Activated CD4-positive, alpha-beta memory T cell treated with anti-CD3 and anti-CD28 coated beads for 36 hours (primary cell): Measurements from ENCODE around the gene HS6ST3. TPM values are rescaled to one million over a fixed set of nuclear protein-coding genes. Genes with fewer than 3 reads are reported as not detected.

Experiments used
- CTCF ChIA-PET: fragments of 350-600 bp; sonication (Branson Sonifier 250); formaldehyde crosslinking; loops from one replicate; lab custom pipeline; 2021; ENCODE audit warnings: antibody characterized with exemption, inconsistent platforms; lab: Charles Lee
- POLR2A ChIA-PET: fragments of 350-600 bp; sonication (Branson Sonifier 250); formaldehyde crosslinking; loops from one replicate; lab custom pipeline; 2021; ENCODE audit warnings: antibody characterized with exemption; lab: Charles Lee
- DNase-seq: peaks from one replicate; pipeline ENCODE4 v3.0.0-alpha.2; 2020
- H3K27ac Mint-ChIP-seq: one replicate; pipeline ENCODE4 v1.8.0; 2021; ENCODE audit warnings: mixed read lengths
- H3K27me3 Mint-ChIP-seq: one replicate; pipeline ENCODE4 v1.8.0; 2021; ENCODE audit warnings: mixed read lengths
- H3K36me3 Mint-ChIP-seq: one replicate; pipeline ENCODE4 v1.8.0; 2021; ENCODE audit warnings: mixed read lengths
- H3K4me1 Mint-ChIP-seq: one replicate; pipeline ENCODE4 v1.8.0; 2021; ENCODE audit warnings: low read depth, mixed read lengths
- H3K4me3 Mint-ChIP-seq: one replicate; pipeline ENCODE4 v1.8.0; 2021; ENCODE audit warnings: mild to moderate bottlenecking, mixed read lengths
- H3K9me3 Mint-ChIP-seq: one replicate; pipeline ENCODE4 v1.8.0; 2021; ENCODE audit warnings: mixed read lengths
- intact Hi-C: fragments of 100-400 bp; cut with micrococcal nuclease; formaldehyde crosslinking; loops from one replicate; pipeline ENCODE4 v1.15.1; 2023
- total RNA-seq, 2 experiments: library from RNA; stranded (reverse); gene quantifications; one replicate each; pipeline ENCODE4 v1.2.3, GENCODE V29; 2021

HS6ST3 gene
- total RNA-seq, 2 experiments from 2014 or later = not detected

GRCh38 chr13:96809366-96810096 lies 719.6 kb downstream of the HS6ST3 start:
- no peaks in the 10 kb centered on the region for H3K27me3 Mint-ChIP-seq

GRCh38 chr13:96810104-96810503 lies 720.2 kb downstream of the HS6ST3 start:
- intact Hi-C loops = loop anchor here (10.0 kb wide), 1 partner anchor 785 kb away; no protein-coding TSS in a partner anchor
- Mint-ChIP-seq H3K36me3 (no peaks in the 10 kb centered on the region), H3K27me3 (no peaks in the 10 kb centered on the region), H3K27ac (no peak overlapping the region), H3K4me1 (no peaks in the 10 kb centered on the region), H3K4me3 (no peak overlapping the region), H3K9me3 (peaks cover 7% of the 10 kb centered on the region)
- CTCF ChIA-PET = no interaction called here
- DNase-seq = no peak
- POLR2A ChIA-PET = no interaction called here

More at GRCh38 chr13:96809366-96810096, 719.6 kb downstream of the HS6ST3 start:
- Mint-ChIP-seq H3K9me3 (peaks cover 6% of the 10 kb centered on the region), H3K4me1 (no peaks in the 10 kb centered on the region), H3K36me3 (no peaks in the 10 kb centered on the region), H3K4me3 (no peak overlapping the region), H3K27ac (no peak overlapping the region)
- ChIA-PET CTCF (interaction anchor here (1.0 kb wide), 1 partner anchor 8 kb away, joined by 3 read pairs; no protein-coding TSS in a partner anchor), POLR2A (no interaction called here)
- DNase-seq = no peak
- intact Hi-C loops = loop anchor here (10.0 kb wide), 1 partner anchor 785 kb away; no protein-coding TSS in a partner anchor

GRCh38 chr13:96811049-96811448 lies 721.1 kb downstream of the HS6ST3 start:
- Mint-ChIP-seq H3K9me3 (peaks cover 7% of the 10 kb centered on the region), H3K27ac (no peak overlapping the region), H3K4me3 (no peak overlapping the region), H3K4me1 (no peaks in the 10 kb centered on the region), H3K27me3 (no peaks in the 10 kb centered on the region), H3K36me3 (no peaks in the 10 kb centered on the region)
- intact Hi-C loops = loop anchor here (10.0 kb wide), 1 partner anchor 786 kb away; no protein-coding TSS in a partner anchor
- ChIA-PET CTCF (no interaction called here), POLR2A (no interaction called here)
- DNase-seq = no peak

- no peak overlapping the region for H3K27ac Mint-ChIP-seq
- ChIA-PET POLR2A (no interaction called here), CTCF (no interaction called here)
- no peak for DNase-seq
- H3K27me3 Mint-ChIP-seq = no peaks in the 10 kb centered on the region
- intact Hi-C loops = loop anchor here (10.0 kb wide), 1 partner anchor 791 kb away; no protein-coding TSS in a partner anchor
- no peaks in the 10 kb centered on the region for H3K36me3 Mint-ChIP-seq
- H3K4me3 Mint-ChIP-seq = no peak overlapping the region
- peaks cover 7% of the 10 kb centered on the region for H3K9me3 Mint-ChIP-seq
- H3K4me1 Mint-ChIP-seq = no peaks in the 10 kb centered on the region
Observed at GRCh38 chr13:96816261-96816660, 726.4 kb downstream of the HS6ST3 start.

- H3K27ac Mint-ChIP-seq = no peak overlapping the region
Observed at GRCh38 chr13:96816874-96817273, 727.0 kb downstream of the HS6ST3 start.

GRCh38 chr13:96817336-96817941 lies 727.5 kb downstream of the HS6ST3 start:
- intact Hi-C loops = loop anchor here (10.0 kb wide), 1 partner anchor 793 kb away; no protein-coding TSS in a partner anchor
- Mint-ChIP-seq H3K4me1 (no peaks in the 10 kb centered on the region), H3K27ac (no peak overlapping the region), H3K4me3 (no peak overlapping the region), H3K9me3 (peaks cover 7% of the 10 kb centered on the region), H3K36me3 (no peaks in the 10 kb centered on the region), H3K27me3 (no peaks in the 10 kb centered on the region)
- POLR2A ChIA-PET = no interaction called here
- CTCF ChIA-PET = interaction anchor here (0.7 to 1.5 kb wide), 3 partner anchors 9 to 798 kb away, joined by 3 to 6 read pairs (median 3); no protein-coding TSS in a partner anchor
- DNase-seq = no peak

More at GRCh38 chr13:96816874-96817273, 727.0 kb downstream of the HS6ST3 start:
- Mint-ChIP-seq H3K4me3 (no peak overlapping the region), H3K27me3 (no peaks in the 10 kb centered on the region), H3K9me3 (peaks cover 7% of the 10 kb centered on the region), H3K36me3 (no peaks in the 10 kb centered on the region), H3K4me1 (no peaks in the 10 kb centered on the region)
- ChIA-PET CTCF (no interaction called here), POLR2A (no interaction called here)
- intact Hi-C loops = loop anchor here (10.0 kb wide), 1 partner anchor 792 kb away; no protein-coding TSS in a partner anchor
- no peak for DNase-seq

- no peak for DNase-seq
- H3K4me1 Mint-ChIP-seq = no peaks in the 10 kb centered on the region
- H3K9me3 Mint-ChIP-seq = peaks cover 2% of the 10 kb centered on the region
- H3K27ac Mint-ChIP-seq = no peak overlapping the region
- intact Hi-C loops = loop anchor here (10.0 kb wide), 1 partner anchor 795 kb away; no protein-coding TSS in a partner anchor
- no peaks in the 10 kb centered on the region for H3K27me3 Mint-ChIP-seq
- ChIA-PET CTCF (no interaction called here), POLR2A (no interaction called here)
- H3K36me3 Mint-ChIP-seq = no peaks in the 10 kb centered on the region
- no peak overlapping the region for H3K4me3 Mint-ChIP-seq
Observed at GRCh38 chr13:96819375-96819774, 729.5 kb downstream of the HS6ST3 start.

GRCh38 chr13:96821381-96821780 lies 731.5 kb downstream of the HS6ST3 start:
- Mint-ChIP-seq H3K4me3 (no peak overlapping the region), H3K9me3 (no peaks in the 10 kb centered on the region), H3K27ac (no peak overlapping the region), H3K36me3 (no peaks in the 10 kb centered on the region), H3K27me3 (no peaks in the 10 kb centered on the region), H3K4me1 (no peaks in the 10 kb centered on the region)
- intact Hi-C loops = no loop called here
- POLR2A ChIA-PET = no interaction called here
- CTCF ChIA-PET = no interaction called here
- no peak for DNase-seq

- no peak overlapping the region for H3K4me3 Mint-ChIP-seq
- no peaks in the 10 kb centered on the region for H3K4me1 Mint-ChIP-seq
- no peaks in the 10 kb centered on the region for H3K36me3 Mint-ChIP-seq
- POLR2A ChIA-PET = no interaction called here
- H3K27ac Mint-ChIP-seq = no peak overlapping the region
- DNase-seq = no peak
- no peaks in the 10 kb centered on the region for H3K9me3 Mint-ChIP-seq
- intact Hi-C loops = no loop called here
- no peaks in the 10 kb centered on the region for H3K27me3 Mint-ChIP-seq
- CTCF ChIA-PET = no interaction called here
Observed at GRCh38 chr13:96821971-96822370, 732.1 kb downstream of the HS6ST3 start.

GRCh38 chr13:96822895-96823294 lies 733.0 kb downstream of the HS6ST3 start:
- H3K4me3 Mint-ChIP-seq = no peak overlapping the region
- no peaks in the 10 kb centered on the region for H3K9me3 Mint-ChIP-seq
- CTCF ChIA-PET = no interaction called here
- H3K36me3 Mint-ChIP-seq = no peaks in the 10 kb centered on the region
- no peaks in the 10 kb centered on the region for H3K27me3 Mint-ChIP-seq
- POLR2A ChIA-PET = no interaction called here
- no peaks in the 10 kb centered on the region for H3K4me1 Mint-ChIP-seq
- intact Hi-C loops = no loop called here
- no peak for DNase-seq
- H3K27ac Mint-ChIP-seq = no peak overlapping the region

GRCh38 chr13:96824140-96824539 lies 734.2 kb downstream of the HS6ST3 start:
- no peaks in the 10 kb centered on the region for H3K27me3 Mint-ChIP-seq
- no peak overlapping the region for H3K27ac Mint-ChIP-seq
- H3K36me3 Mint-ChIP-seq = no peaks in the 10 kb centered on the region
- H3K4me1 Mint-ChIP-seq = no peaks in the 10 kb centered on the region
- ChIA-PET POLR2A (no interaction called here), CTCF (interaction anchor here (0.8 kb wide), 1 partner anchor 804 kb away, joined by 3 read pairs; no protein-coding TSS in a partner anchor)
- H3K9me3 Mint-ChIP-seq = no peaks in the 10 kb centered on the region
- intact Hi-C loops = no loop called here
- no peak for DNase-seq
- no peak overlapping the region for H3K4me3 Mint-ChIP-seq

GRCh38 chr13:96825653-96826052 lies 735.7 kb downstream of the HS6ST3 start:
- intact Hi-C loops = no loop called here
- no peaks in the 10 kb centered on the region for H3K27me3 Mint-ChIP-seq
- DNase-seq = no peak
- ChIA-PET POLR2A (no interaction called here), CTCF (no interaction called here)
- H3K27ac Mint-ChIP-seq = no peak overlapping the region
- no peaks in the 10 kb centered on the region for H3K36me3 Mint-ChIP-seq
- H3K9me3 Mint-ChIP-seq = no peaks in the 10 kb centered on the region
- no peaks in the 10 kb centered on the region for H3K4me1 Mint-ChIP-seq
- H3K4me3 Mint-ChIP-seq = no peak overlapping the region
